ENCODE data around the gene CDH13. TPM values are rescaled to one million over a fixed set of nuclear protein-coding genes. Genes with fewer than 3 reads are reported as not detected.

Gene CDH13
- total and polyA plus RNA-seq, 2 of the 8 experiments (the other 6 are each of a cell fraction or from before 2014, with no cell fraction given) = 2.3 to 2.4 TPM

DNA sequence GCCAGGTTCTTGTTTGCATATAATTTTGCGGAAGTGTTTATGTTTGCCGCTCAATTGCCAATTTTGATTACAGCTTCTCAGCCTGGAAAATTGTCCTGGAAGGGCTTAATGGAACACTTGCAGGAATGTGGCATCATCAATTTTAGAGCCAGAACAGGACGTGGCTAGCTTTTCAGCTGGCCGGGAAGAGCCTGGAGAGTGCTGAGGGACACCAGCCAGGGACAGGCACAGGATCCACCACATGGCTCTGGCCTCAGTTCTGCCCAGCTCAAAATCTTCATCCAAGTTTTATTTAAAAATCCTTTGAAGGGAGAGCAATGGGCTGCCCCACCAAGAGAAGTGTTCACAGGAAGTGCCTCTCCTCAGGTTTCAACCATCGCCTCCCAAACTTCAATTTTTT, 893.8 kb downstream of the CDH13 start:
- Histone ChIP-seq H2AK5ac (ENCODE audit: low read depth, low read length) (no peak overlapping the region), H3K4ac (replicated peaks; ENCODE audit: insufficient read length, low read depth, low read length) (no peak overlapping the region), H3K36me3 (ENCODE audit: control insufficient read depth in 2 of 4, insufficient read depth in 4 of 4, low read length in 3 of 4) (no peaks in the 10 kb centered on the region; a peak in 1 of 8 replicates), H2BK5ac (ENCODE audit: low read depth, low read length) (no peak overlapping the region), H3K9ac (replicated peaks in 1 of 4; ENCODE audit: extremely low read depth in 1 of 4, low read depth in 3 of 4, low read length in 3 of 4) (no peak overlapping the region), H3K4me2 (ENCODE audit: insufficient read depth in 1 of 2, low read depth in 2 of 2, low read length in 2 of 2) (no peak overlapping the region), H3K18ac (ENCODE audit: extremely low read depth, low read length) (no peak overlapping the region), H4K5ac (ENCODE audit: insufficient read length, low read depth, low read length) (no peak overlapping the region), H4K20me1 (replicated peaks in 1 of 2; ENCODE audit: control insufficient read depth in 1 of 2, insufficient read depth in 2 of 2, low read length in 2 of 2) (no peaks in the 10 kb centered on the region), H2BK15ac (ENCODE audit: low read length) (no peak overlapping the region), H4K8ac (ENCODE audit: extremely low read depth, insufficient read depth, low read length) (no peak overlapping the region), H3K79me2 (ENCODE audit: control insufficient read depth in 1 of 2, insufficient read depth in 2 of 2, low read length in 2 of 2) (no peaks in the 10 kb centered on the region), H3K27me3 (replicated peaks in 1 of 4; ENCODE audit: control insufficient read depth in 3 of 4, extremely low read depth in 1 of 4, insufficient read depth in 3 of 4, low read length in 3 of 4) (peaks cover 0 to 2% (median 0%) of the 10 kb centered on the region in 4 experiments; a peak in 2 of 7 replicates), H3K4me1 (replicated peaks in 1 of 4; ENCODE audit: control insufficient read depth in 3 of 4, insufficient read depth in 4 of 4, low read length in 3 of 4) (no peaks in the 10 kb centered on the region), H3K23me2 (ENCODE audit: low read depth, low read length) (no peaks in the 10 kb centered on the region), H3K56ac (replicated peaks; ENCODE audit: insufficient read length, low read depth, low read length) (no peak overlapping the region), H2BK12ac (ENCODE audit: low read depth, low read length) (no peak overlapping the region), H3K23ac (ENCODE audit: insufficient read length) (no peak overlapping the region), H3K4me3 (ENCODE audit: extremely low read depth in 1 of 4, insufficient read depth in 2 of 4, low read depth in 3 of 4, low read length in 4 of 4) (no peak overlapping the region), H3K9me3 (ENCODE audit: insufficient read depth in 2 of 2, low read depth in 1 of 2, low read length in 1 of 2) (peaks cover 0 to 5% of the 10 kb centered on the region in 2 experiments; a peak in 2 of 4 replicates), H2BK20ac (ENCODE audit: low read length) (no peak overlapping the region), H3K14ac (ENCODE audit: insufficient read length) (no peak overlapping the region), H4K91ac (replicated peaks; ENCODE audit: insufficient read length, low read length) (no peak overlapping the region), H2AFZ (ENCODE audit: low read length) (no peak overlapping the region), H3K79me1 (ENCODE audit: low read depth, low read length) (no peaks in the 10 kb centered on the region), H3K27ac (ENCODE audit: low read depth, low read length) (no peak overlapping the region), H2BK120ac (replicated peaks; ENCODE audit: low read depth, low read length) (no peak overlapping the region)
- FAIRE-seq (no peak), DNase-seq (ENCODE audit: low read depth in 1 of 2, low spot score in 2 of 2) (no peak)
- 85% methylated on average over 5 of the region's 5 CpGs; no CpG with 5 or more reads in 1 of the 2 experiments for WGBS, 2 experiments (ENCODE audit: extremely low coverage in 1 of 2, insufficient coverage in 1 of 2, insufficient read length in 1 of 2, insufficient replicate concordance in 2 of 2, low coverage in 1 of 2, low lambda C conversion rate in 2 of 2, missing lambda C conversion rate in 1 of 2)
- CTCF ChIA-PET (ENCODE audit: partially characterized antibody) = interaction anchor here (0.8 kb wide), 1 partner anchor 583 kb away, joined by 3 read pairs; no protein-coding TSS in a partner anchor
- POLR2A ChIA-PET (ENCODE audit: partially characterized antibody) = no interaction called here
- TF ChIP-seq RNF2 (IDR thresholded peaks at IDR 0.05; ENCODE audit: borderline replicate concordance, low read depth, low read length, missing control alignments, poor library complexity, severe bottlenecking) = no peak
- TF ChIP-seq PHF8 (conservative IDR thresholded peaks at IDR 0.05; ENCODE audit: low read depth, low read length) = no peak
